PC-9 (cell line): Measurements from ENCODE around the gene HOXD3. TPM values are rescaled to one million over a fixed set of nuclear protein-coding genes. Genes with fewer than 3 reads are reported as not detected.
A peak's percentile ranks its signal among the peaks of the same experiment; 100 is the strongest.

Experiments used
- BruUV-seq: library from RNA; stranded (reverse); fragments of 400-500 nt; replicated peaks from 2 replicates; lab custom pipeline; 2021; lab: Mats Ljungman, UMichigan
- CTCF ChIA-PET: fragments of 300-600 bp; sonication (Branson Sonifier 250); formaldehyde crosslinking; loops from one replicate; lab custom pipeline; 2022; ENCODE audit warnings: antibody characterized with exemption; lab: Charles Lee
- POLR2A ChIA-PET: fragments of 300-600 bp; sonication (Branson Sonifier 250); formaldehyde crosslinking; loops from one replicate; lab custom pipeline; 2022; ENCODE audit warnings: antibody characterized with exemption; ENCODE audit not compliant: unreplicated experiment; lab: Charles Lee
- DNase-seq, 2 experiments: peaks; one replicate each; pipeline versions ENCODE4 v3.0.0 to v3.0.0-alpha.2; 2015 to 2022; ENCODE audit warnings: mixed read lengths in 1 of 2
- H2AFZ ChIP-seq: fragments of 200-600 bp; sonication (generic); 2 replicates; pipeline ENCODE4 v1.8.1; 2017; ENCODE audit warnings: antibody characterized with exemption
- H3F3A ChIP-seq: fragments of 200-600 bp; sonication (generic); 2 replicates; pipeline ENCODE4 v1.8.1; 2017; ENCODE audit warnings: antibody characterized with exemption, mild to moderate bottlenecking, low read depth; ENCODE audit not compliant: insufficient read depth
- H3K27ac ChIP-seq: fragments of 200-600 bp; sonication (generic); 2 replicates; pipeline ENCODE4 v1.6.1; 2016; ENCODE audit warnings: mixed run types
- H3K27me3 ChIP-seq: fragments of 200-600 bp; sonication (generic); 2 replicates; pipeline ENCODE4 v1.6.1; 2016; ENCODE audit warnings: low read depth, mixed run types; ENCODE audit not compliant: insufficient read depth
- H3K36me3 ChIP-seq: fragments of 200-600 bp; sonication (generic); 2 replicates; pipeline ENCODE4 v1.6.1; 2016; ENCODE audit warnings: low read depth, mixed run types
- H3K4me1 ChIP-seq: fragments of 200-600 bp; sonication (generic); replicated peaks from 2 replicates; pipeline ENCODE4 v1.6.1; 2016; ENCODE audit warnings: mixed run types; ENCODE audit not compliant: insufficient read depth
- H3K4me2 ChIP-seq: fragments of 200-600 bp; sonication (generic); 2 replicates; pipeline ENCODE4 v1.6.1; 2017; ENCODE audit warnings: mixed run types
- H3K4me3 ChIP-seq: fragments of 200-600 bp; sonication (generic); 2 replicates; pipeline ENCODE4 v1.6.1; 2016; ENCODE audit warnings: mixed run types
- H3K79me2 ChIP-seq: fragments of 200-600 bp; sonication (generic); 2 replicates; pipeline ENCODE4 v1.6.1; 2017; ENCODE audit warnings: low read depth, mixed run types
- H3K9me2 ChIP-seq: fragments of 200-600 bp; sonication (generic); 2 replicates; pipeline ENCODE4 v1.8.1; 2017; ENCODE audit warnings: mild to moderate bottlenecking; ENCODE audit not compliant: insufficient read depth
- H3K9me3 ChIP-seq: fragments of 200-600 bp; sonication (generic); 2 replicates; pipeline ENCODE4 v1.8.1; 2016; ENCODE audit warnings: low read depth; ENCODE audit not compliant: insufficient read depth
- H4K20me1 ChIP-seq: fragments of 200-600 bp; sonication (generic); 2 replicates; pipeline ENCODE4 v1.8.1; 2017; ENCODE audit not compliant: insufficient read depth
- EZH2 ChIP-seq: fragments of 200-600 bp; sonication (generic); IDR thresholded peaks from 2 replicates; pipeline ENCODE4 v1.8.0; 2017; ENCODE audit warnings: antibody characterized with exemption, low read depth
- intact Hi-C: fragments of 100-400 bp; cut with micrococcal nuclease; formaldehyde crosslinking; loops from one replicate; pipeline ENCODE4 v1.10.0; 2022; ENCODE audit not compliant: unreplicated experiment
- total RNA-seq: library from RNA; stranded (reverse); gene quantifications from 2 replicates; pipeline ENCODE4 v1.2.3, GENCODE V29; 2021
- TF ChIP-seq, protein P1 (sequence below): fragments of 200-600 bp; sonication (generic); conservative IDR thresholded peaks from 2 replicates; pipeline ENCODE4 v1.6.1; 2017; ENCODE audit warnings: mixed run types, antibody characterized with exemption, mild to moderate bottlenecking, moderate library complexity

Gene HOXD3
- total RNA-seq, 1 experiment from 2014 or later, result not detected

- no peak overlapping the region for H3K27ac ChIP-seq
- peaks cover 20% of the 10 kb centered on the region; the same call in 1 of the 2 replicates for H3K27me3 ChIP-seq
- BruUV-seq, result no TSS peak
- H3K4me3 ChIP-seq, result no peak overlapping the region
- H3K4me1 ChIP-seq, result no peaks in the 10 kb centered on the region
- H4K20me1 ChIP-seq, result no peaks in the 10 kb centered on the region
- CTCF ChIA-PET, result interaction anchor here (1.4 kb wide), 1 partner anchor 515 kb away, joined by 11 read pairs; no protein-coding TSS in a partner anchor
- H3K36me3 ChIP-seq, result no peaks in the 10 kb centered on the region
- no peaks in the 10 kb centered on the region for H3K9me2 ChIP-seq
- intact Hi-C loops, result no loop called here
- H2AFZ ChIP-seq, result no peak overlapping the region
- H3F3A ChIP-seq, result no peaks in the 10 kb centered on the region
- H3K4me2 ChIP-seq, result peak overlapping the region; percentile 1; the same call in 1 of the 2 replicates
- TF ChIP-seq, protein P1, sequence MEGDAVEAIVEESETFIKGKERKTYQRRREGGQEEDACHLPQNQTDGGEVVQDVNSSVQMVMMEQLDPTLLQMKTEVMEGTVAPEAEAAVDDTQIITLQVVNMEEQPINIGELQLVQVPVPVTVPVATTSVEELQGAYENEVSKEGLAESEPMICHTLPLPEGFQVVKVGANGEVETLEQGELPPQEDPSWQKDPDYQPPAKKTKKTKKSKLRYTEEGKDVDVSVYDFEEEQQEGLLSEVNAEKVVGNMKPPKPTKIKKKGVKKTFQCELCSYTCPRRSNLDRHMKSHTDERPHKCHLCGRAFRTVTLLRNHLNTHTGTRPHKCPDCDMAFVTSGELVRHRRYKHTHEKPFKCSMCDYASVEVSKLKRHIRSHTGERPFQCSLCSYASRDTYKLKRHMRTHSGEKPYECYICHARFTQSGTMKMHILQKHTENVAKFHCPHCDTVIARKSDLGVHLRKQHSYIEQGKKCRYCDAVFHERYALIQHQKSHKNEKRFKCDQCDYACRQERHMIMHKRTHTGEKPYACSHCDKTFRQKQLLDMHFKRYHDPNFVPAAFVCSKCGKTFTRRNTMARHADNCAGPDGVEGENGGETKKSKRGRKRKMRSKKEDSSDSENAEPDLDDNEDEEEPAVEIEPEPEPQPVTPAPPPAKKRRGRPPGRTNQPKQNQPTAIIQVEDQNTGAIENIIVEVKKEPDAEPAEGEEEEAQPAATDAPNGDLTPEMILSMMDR, result no peak
- TF ChIP-seq EZH2, result no peak
- DNase-seq, result no peak
- no peaks in the 10 kb centered on the region for H3K9me3 ChIP-seq
- no peaks in the 10 kb centered on the region for H3K79me2 ChIP-seq
- POLR2A ChIA-PET, result interaction anchor here (0.7 kb wide), 1 partner anchor 1192 kb away, joined by 5 read pairs; no protein-coding TSS in a partner anchor
These were observed 18.0 kb upstream of the HOXD3 start for GRCh38 chr2:176138923-176139660.

DNA sequence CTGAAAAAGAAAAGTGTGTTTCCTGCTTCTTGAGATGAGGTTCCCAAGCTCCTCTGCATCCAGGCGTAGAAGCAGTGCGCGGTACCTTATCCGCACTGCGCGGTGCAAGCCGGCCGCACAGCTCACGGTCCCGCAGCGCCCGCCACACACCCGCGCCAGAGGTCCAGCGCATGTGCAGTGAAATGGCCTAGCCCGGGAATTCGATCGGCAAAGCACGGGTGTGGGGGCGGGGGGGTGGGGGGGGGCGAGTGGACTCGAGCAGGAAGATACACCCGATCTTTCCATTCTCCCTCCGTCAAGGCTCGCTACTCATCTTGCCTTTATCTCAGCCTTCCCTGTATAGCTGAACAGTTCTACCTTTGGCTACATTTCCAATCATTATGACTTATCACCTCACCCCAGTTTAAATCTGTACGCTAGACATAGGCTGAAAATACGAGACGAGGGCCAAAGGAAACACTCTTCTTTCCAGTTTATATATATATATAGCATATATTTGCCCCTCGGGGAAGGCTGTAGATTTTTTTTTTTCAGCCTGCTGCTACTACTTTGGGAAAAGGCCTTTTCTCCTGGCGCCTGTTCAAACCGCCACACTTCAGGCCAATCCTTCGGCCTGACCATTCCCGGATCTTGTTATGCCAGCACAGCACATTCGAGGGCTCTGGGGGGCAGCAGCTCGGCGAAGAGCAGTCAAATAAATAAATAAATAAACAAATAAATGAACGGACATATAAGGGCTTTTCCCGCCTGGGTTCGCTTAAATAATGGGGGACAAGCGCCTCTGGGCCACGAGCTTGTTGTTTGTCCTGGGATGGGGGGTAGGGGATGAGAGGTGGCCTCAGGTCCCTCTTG, 17.2 kb upstream of the HOXD3 start:
- H4K20me1 ChIP-seq, result no peaks in the 10 kb centered on the region
- ChIA-PET POLR2A (no interaction called here), CTCF (interaction anchor here (0.6 to 1.7 kb wide), 9 partner anchors 254 to 595 kb away, joined by 4 to 23 read pairs (median 6); no protein-coding TSS in a partner anchor)
- H3K9me2 ChIP-seq, result no peaks in the 10 kb centered on the region
- intact Hi-C loops, result loop anchor here (2.0 to 5.0 kb wide), 2 partner anchors 415 to 1007 kb away; no protein-coding TSS in a partner anchor
- DNase-seq, result no peak
- no peaks in the 10 kb centered on the region for H3K9me3 ChIP-seq
- H3K4me1 ChIP-seq, result no peaks in the 10 kb centered on the region
- H3K4me3 ChIP-seq, result no peak overlapping the region
- no peaks in the 10 kb centered on the region for H3K79me2 ChIP-seq
- H3K36me3 ChIP-seq, result no peaks in the 10 kb centered on the region
- peaks cover 21% of the 10 kb centered on the region; the same call in 1 of the 2 replicates for H3K27me3 ChIP-seq
- no peak overlapping the region for H3K4me2 ChIP-seq
- no peak for TF ChIP-seq EZH2
- TF ChIP-seq, protein P1, result no peak
- H2AFZ ChIP-seq, result no peak overlapping the region
- no peak overlapping the region for H3K27ac ChIP-seq
- no TSS peak for BruUV-seq
- no peaks in the 10 kb centered on the region for H3F3A ChIP-seq
